OCI-M2 (cell line): ENCODE results near the gene SAXO1.
"Not testable (repeated sequence)": the region's sequence is repeated elsewhere in the genome, so short reads cannot be mapped to it uniquely, and the experiment has no call there.

ENCODE experiments used
- DNase-seq: peaks from one replicate; lab custom pipeline; 2025; ENCODE audit not compliant: unreplicated experiment; lab: John Stamatoyannopoulos, UW

Gene SAXO1

GRCh38 chr9:19000133-19000532, 32.9 kb downstream of the SAXO1 start:
- no peak for DNase-seq

- DNase-seq, result no peak
Observed at GRCh38 chr9:18999173-18999785, 33.7 kb downstream of the SAXO1 start.

- no peak for DNase-seq
Observed at GRCh38 chr9:18997151-18997550, 35.9 kb downstream of the SAXO1 start.

GRCh38 chr9:18996211-18996610, 36.8 kb downstream of the SAXO1 start:
- no peak for DNase-seq

- no peak for DNase-seq
Observed at GRCh38 chr9:18994263-18994916, 38.6 kb downstream of the SAXO1 start.

GRCh38 chr9:18991197-18991596, 41.8 kb downstream of the SAXO1 start:
- not testable (repeated sequence) for DNase-seq

- no peak for DNase-seq
Observed at GRCh38 chr9:18990494-18990893, 42.5 kb downstream of the SAXO1 start.

- no peak for DNase-seq
Observed at GRCh38 chr9:18989865-18990264, 43.1 kb downstream of the SAXO1 start.

- no peak for DNase-seq
Observed at GRCh38 chr9:18989097-18989496, 43.9 kb downstream of the SAXO1 start.

GRCh38 chr9:18988003-18988402, 45.0 kb downstream of the SAXO1 start:
- no peak for DNase-seq

GRCh38 chr9:18985996-18986395, 47.0 kb downstream of the SAXO1 start:
- DNase-seq, result no peak

- DNase-seq, result no peak
Observed at GRCh38 chr9:18985464-18985951, 47.5 kb downstream of the SAXO1 start.

- DNase-seq, result no peak
Observed at GRCh38 chr9:18982262-18982620, 50.8 kb downstream of the SAXO1 start.

- no peak for DNase-seq
Observed at GRCh38 chr9:18981476-18982261, 51.3 kb downstream of the SAXO1 start.

GRCh38 chr9:18980189-18980588, 52.8 kb downstream of the SAXO1 start:
- DNase-seq, result no peak

GRCh38 chr9:18979367-18979766, 53.6 kb downstream of the SAXO1 start:
- DNase-seq, result no peak

- DNase-seq, result no peak
Observed at GRCh38 chr9:18978188-18978587, 54.8 kb downstream of the SAXO1 start.

- no peak for DNase-seq
Observed at GRCh38 chr9:18976709-18977531, 56.1 kb downstream of the SAXO1 start.

GRCh38 chr9:18976221-18976708, 56.7 kb downstream of the SAXO1 start:
- no peak for DNase-seq

- no peak for DNase-seq
Observed at GRCh38 chr9:18973348-18973747, 59.7 kb downstream of the SAXO1 start.

- no peak for DNase-seq
Observed at GRCh38 chr9:18972675-18973074, 60.3 kb downstream of the SAXO1 start.
